HEK293T (cell line): ENCODE data around the gene SLC9A9.
"Not testable (repeated sequence)": the region's sequence is repeated elsewhere in the genome, so short reads cannot be mapped to it uniquely, and the experiment has no call there.

Source experiments
- ARNT ChIP-seq: fragments of 450-650 bp; IDR thresholded peaks from 2 replicates; pipeline ENCODE4 v1.6.1; 2017; ENCODE audit warnings: mild to moderate bottlenecking
- FOXA1 ChIP-seq: fragments of 450-650 bp; IDR thresholded peaks from 2 replicates; pipeline ENCODE4 v1.6.1; 2016; ENCODE audit warnings: mild to moderate bottlenecking
- FOXK2 ChIP-seq: fragments of 450-650 bp; IDR thresholded peaks from 2 replicates; pipeline ENCODE4 v1.6.1; 2016; ENCODE audit warnings: mild to moderate bottlenecking
- FOXM1 ChIP-seq: fragments of 450-650 bp; IDR thresholded peaks from 2 replicates; pipeline ENCODE4 v1.6.1; 2017; ENCODE audit warnings: mild to moderate bottlenecking, borderline replicate concordance
- L3MBTL2 ChIP-seq: fragments of 450-650 bp; conservative IDR thresholded peaks from 2 replicates; pipeline ENCODE4 v1.6.1; 2016; ENCODE audit warnings: mild to moderate bottlenecking
- NFRKB ChIP-seq: fragments of 450-650 bp; IDR thresholded peaks from 2 replicates; pipeline ENCODE4 v1.6.1; 2016; ENCODE audit warnings: mild to moderate bottlenecking, moderate library complexity
- PKNOX1 ChIP-seq: fragments of 450-650 bp; IDR thresholded peaks from 2 replicates; pipeline ENCODE4 v1.6.1; 2016
- SP1 ChIP-seq: fragments of 450-650 bp; IDR thresholded peaks from 2 replicates; pipeline ENCODE4 v1.6.1; 2017
- SUZ12 ChIP-seq: fragments of 450-650 bp; IDR thresholded peaks from 2 replicates; pipeline ENCODE4 v1.6.1; 2016; ENCODE audit warnings: mild to moderate bottlenecking

- not testable (repeated sequence) for TF ChIP-seq FOXA1, L3MBTL2, ARNT, FOXM1, PKNOX1, SP1, SUZ12, NFRKB, FOXK2
Measured at GRCh38 chr3:143695333-143695732, 152.9 kb downstream of the SLC9A9 start.
